PFSK-1 (cell line): ENCODE data around the gene DHRSX.

Experiments used
- FOXP2 ChIP-seq: optimal IDR thresholded peaks from 2 replicates; pipeline ENCODE3; 2011; ENCODE audit warnings: borderline replicate concordance, control low read depth, inconsistent platforms; ENCODE audit not compliant: insufficient read depth; ENCODE audit errors: extremely low read length, extremely low read depth
- POLR2AphosphoS5 ChIP-seq: IDR thresholded peaks from 2 replicates; pipeline ENCODE4 v1.6.1; 2012; ENCODE audit warnings: low read depth, mild to moderate bottlenecking, control low read depth, low read length, moderate library complexity
- REST ChIP-seq, 2 experiments: IDR thresholded peaks; 2 replicates each; pipeline versions ENCODE4 v1.6.1 to v1.8.0; 2011 to 2012; ENCODE audit warnings: low read depth in 2 of 2, low read length in 2 of 2, control low read depth in 1 of 2, inconsistent platforms in 1 of 2, mild to moderate bottlenecking in 1 of 2, moderate library complexity in 1 of 2; ENCODE audit not compliant: insufficient read depth in 1 of 2
- SIN3A ChIP-seq: IDR thresholded peaks from 2 replicates; pipeline ENCODE4 v1.6.1; 2012; ENCODE audit warnings: mild to moderate bottlenecking, low read length, moderate library complexity, borderline replicate concordance; ENCODE audit not compliant: insufficient read depth
- TAF1 ChIP-seq: IDR thresholded peaks from 2 replicates; pipeline ENCODE4 v1.6.1; 2012; ENCODE audit warnings: low read length, control low read depth, borderline replicate concordance; ENCODE audit not compliant: insufficient read depth

Gene DHRSX

GRCh38 chrX:2401590-2402360 is 99.0 kb downstream of the DHRSX start:
- TF ChIP-seq SIN3A (no peak), POLR2AphosphoS5 (no peak), REST (IDR thresholded peaks at IDR 0.05; ENCODE audit: insufficient read depth in 1 of 2, low read depth in 2 of 2, low read length in 2 of 2) (no peak), TAF1 (no peak), FOXP2 (no peak)

DNA sequence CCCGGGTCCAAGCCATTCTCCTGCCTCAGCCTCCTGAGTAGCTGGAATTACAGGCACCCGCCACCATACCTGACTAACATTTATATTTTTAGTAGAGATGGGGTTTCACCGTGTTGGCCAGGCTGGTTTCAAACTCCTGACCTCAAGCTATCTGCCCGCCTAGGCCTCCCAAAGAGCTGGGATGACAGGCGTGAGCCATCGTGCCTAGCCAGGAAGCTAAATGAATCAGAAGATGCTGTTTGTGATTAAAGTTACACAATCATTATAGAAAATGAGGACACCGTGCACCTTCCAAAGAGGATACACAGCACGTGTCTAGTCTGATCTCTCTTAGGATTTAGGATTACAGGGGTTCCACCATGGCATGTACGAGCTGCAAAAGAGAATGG is 99.6 kb downstream of the DHRSX start:
- TF ChIP-seq POLR2AphosphoS5 (no peak), REST (IDR thresholded peaks at IDR 0.05; ENCODE audit: insufficient read depth in 1 of 2, low read depth in 2 of 2, low read length in 2 of 2) (no peak), FOXP2 (no peak), SIN3A (no peak), TAF1 (no peak)

DNA sequence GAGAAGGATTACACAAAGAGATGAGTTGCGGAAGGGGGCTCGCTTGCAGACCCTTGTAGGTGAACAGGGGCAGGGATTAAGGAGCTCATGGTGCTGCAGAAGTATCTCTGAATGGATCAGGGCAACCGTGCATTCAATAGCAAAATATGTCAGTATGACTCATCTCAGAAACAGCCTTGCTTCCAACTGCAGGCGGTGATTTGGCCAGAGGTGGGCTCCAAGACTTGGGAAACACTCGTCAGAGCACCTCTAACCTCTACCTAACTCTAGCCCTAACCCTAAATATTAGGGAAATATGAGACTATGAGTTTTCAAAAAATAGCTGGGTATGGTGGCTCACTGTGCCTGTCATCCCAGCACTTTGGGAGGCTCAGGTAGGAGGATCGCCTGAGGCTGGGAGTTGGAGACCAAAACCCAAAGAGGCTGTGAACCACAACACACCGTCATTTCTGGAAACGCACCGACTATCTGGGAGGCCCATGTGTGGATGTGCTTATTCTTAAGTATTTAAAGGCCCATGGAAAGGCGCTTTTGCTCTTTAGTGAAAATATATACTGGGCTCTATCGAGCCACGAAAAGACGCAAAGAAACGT is 102.6 kb downstream of the DHRSX start:
- TF ChIP-seq POLR2AphosphoS5 = no peak
- no peak for TF ChIP-seq REST (IDR thresholded peaks at IDR 0.05; ENCODE audit: insufficient read depth in 1 of 2, low read depth in 2 of 2, low read length in 2 of 2)
- TF ChIP-seq SIN3A = no peak
- no peak for TF ChIP-seq TAF1
- no peak for TF ChIP-seq FOXP2

GRCh38 chrX:2397229-2398063 is 103.3 kb downstream of the DHRSX start:
- no peak for TF ChIP-seq POLR2AphosphoS5

- TF ChIP-seq TAF1 (no peak), REST (IDR thresholded peaks at IDR 0.05; ENCODE audit: insufficient read depth in 1 of 2, low read depth in 2 of 2, low read length in 2 of 2) (no peak)
Measured at GRCh38 chrX:2395261-2395992, 105.3 kb downstream of the DHRSX start.
